Activated CD8-positive, alpha-beta memory T cell treated with anti-CD3 and anti-CD28 coated beads for 36 hours (primary cell): ENCODE data around the gene TTC22. TPM values are rescaled to one million over a fixed set of nuclear protein-coding genes. Genes with fewer than 3 reads are reported as not detected.

Source experiments
- CTCF ChIA-PET: fragments of 350-600 bp; sonication (Branson Sonifier 250); formaldehyde crosslinking; loops from one replicate; lab custom pipeline; 2021; ENCODE audit warnings: antibody characterized with exemption; lab: Charles Lee
- POLR2A ChIA-PET: fragments of 350-600 bp; sonication (Branson Sonifier 250); formaldehyde crosslinking; loops from one replicate; lab custom pipeline; 2021; ENCODE audit warnings: antibody characterized with exemption; lab: Charles Lee
- total RNA-seq, 2 experiments: library from RNA; stranded (reverse); gene quantifications; one replicate each; pipeline ENCODE4 v1.2.3, GENCODE V29; 2021

TTC22 gene
- total RNA-seq, 2 experiments from 2014 or later, result 1.6 to 2.1 TPM

GRCh38 chr1:54742282-54742681 lies 58.8 kb downstream of the TTC22 start:
- ChIA-PET CTCF (no interaction called here), POLR2A (no interaction called here)

GRCh38 chr1:54741531-54741930 lies 59.6 kb downstream of the TTC22 start:
- ChIA-PET POLR2A (no interaction called here), CTCF (no interaction called here)

DNA sequence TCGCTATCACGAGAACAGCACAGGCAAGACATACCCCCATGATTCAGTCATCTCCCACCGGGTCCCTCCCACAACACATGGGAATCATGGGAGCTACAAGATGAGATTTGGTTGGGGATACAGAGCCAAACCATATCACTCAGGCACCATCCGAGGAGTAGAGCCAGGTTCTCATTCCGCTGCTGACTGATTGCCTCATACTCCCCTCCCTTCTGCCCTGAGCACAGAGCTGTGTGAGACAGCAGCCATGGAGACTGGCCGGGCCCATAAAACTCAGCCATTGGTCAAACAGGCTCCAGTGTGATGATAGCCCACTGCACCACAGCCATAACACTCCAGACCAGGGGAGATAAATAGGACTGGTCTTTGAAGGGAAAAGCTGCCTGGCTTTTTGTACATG lies 62.9 kb downstream of the TTC22 start:
- ChIA-PET CTCF (no interaction called here), POLR2A (no interaction called here)

DNA sequence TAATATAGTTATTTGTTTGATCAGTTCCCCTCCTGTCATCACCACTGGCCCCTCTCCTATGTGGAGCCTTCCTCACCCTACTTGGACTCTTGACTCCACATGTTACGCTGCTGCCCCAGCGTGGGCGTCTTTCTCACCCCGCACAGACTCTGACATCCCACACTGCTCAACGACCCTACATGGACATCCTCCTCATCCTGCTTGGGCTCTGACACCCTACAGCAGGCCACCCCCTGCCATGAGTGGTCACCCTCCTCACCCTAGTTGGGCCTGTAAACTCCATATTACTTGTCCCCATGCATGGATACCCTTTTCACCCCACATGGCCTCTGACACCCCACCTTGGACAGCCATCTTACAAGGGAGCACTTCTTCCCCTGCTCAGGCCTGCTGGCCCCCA lies 64.4 kb downstream of the TTC22 start:
- CTCF ChIA-PET, result interaction anchor here (0.7 kb wide), 1 partner anchor 209 kb away, joined by 3 read pairs; no protein-coding TSS in a partner anchor
- POLR2A ChIA-PET, result no interaction called here

Other genes starting within 250 kb of the TTC22 start
- not detected for gene FAM151A, start 177.8 kb downstream of the TTC22 start, total RNA-seq
- not detected for gene MROH7, start 159.5 kb downstream of the TTC22 start, total RNA-seq
- 10 to 100 TPM; 43.0 to 45.3 TPM for gene TTC4, start 85.5 kb downstream of the TTC22 start, total RNA-seq
- 1 to 10 TPM; 8.4 to 8.5 TPM for gene PARS2, start 36.8 kb downstream of the TTC22 start, total RNA-seq
- 10 to 100 TPM; 89.0 to 89.3 TPM for gene DHCR24, start 85.9 kb upstream of the TTC22 start, total RNA-seq
- not detected for gene TMEM61, start 179.3 kb upstream of the TTC22 start, total RNA-seq
- gene BSND, start 197.6 kb upstream of the TTC22 start, total RNA-seq, result not detected
- not detected for gene PCSK9, start 238.2 kb upstream of the TTC22 start, total RNA-seq